ENCODE results near the gene TREH.
"Not testable (repeated sequence)": the region's sequence is repeated elsewhere in the genome, so short reads cannot be mapped to it uniquely, and the experiment has no call there.

Gene TREH

GRCh38 chr11:118679483-118679882 is at the start of gene TREH:
Gene TREH (minus strand): TSS chr11:118679650. CDS start chr11:118679627, 23 bp downstream.
- no peaks in the 10 kb centered on the region for H3K4me1 ChIP-seq (ENCODE audit: insufficient read depth, low read length)
- no peak within 1 kb of the TSS for H3K27ac ChIP-seq (ENCODE audit: low read length)
- H3K27me3 ChIP-seq (ENCODE audit: insufficient read depth, low read length) = no peaks in the 10 kb centered on the region
- H3K4me3 ChIP-seq (ENCODE audit: low read length) = no peak within 1 kb of the TSS
- H3K9ac ChIP-seq (ENCODE audit: low read depth, low read length) = no peak within 1 kb of the TSS
- H3K36me3 ChIP-seq (ENCODE audit: insufficient read depth, low read depth, low read length) = no peaks in the 10 kb centered on the region
- peaks cover 10% of the 10 kb centered on the region; the same call in 1 of the 2 replicates for H3K9me3 ChIP-seq (ENCODE audit: insufficient read depth, low read depth, low read length)

GRCh38 chr11:118728112-118728511 is 48.7 kb upstream of the TREH start:
- Histone ChIP-seq H3K9me3 (ENCODE audit: insufficient read depth, low read depth, low read length) (peaks cover 15% of the 10 kb centered on the region), H3K4me1 (ENCODE audit: insufficient read depth, low read length) (peaks cover 13% of the 10 kb centered on the region), H3K36me3 (ENCODE audit: insufficient read depth, low read depth, low read length) (peaks cover 13% of the 10 kb centered on the region), H3K4me3 (ENCODE audit: low read length) (peak overlapping the region; percentile 51)
- H3K27me3 ChIP-seq (ENCODE audit: insufficient read depth, low read length); H3K27ac ChIP-seq (ENCODE audit: low read length); H3K9ac ChIP-seq (ENCODE audit: low read depth, low read length): not testable (repeated sequence)

GRCh38 chr11:118727721-118728066 is 48.2 kb upstream of the TREH start:
- not testable (repeated sequence) for H3K27me3 ChIP-seq (ENCODE audit: insufficient read depth, low read length); H3K9ac ChIP-seq (ENCODE audit: low read depth, low read length); H3K27ac ChIP-seq (ENCODE audit: low read length)
- peak overlapping the region; percentile 51 for H3K4me3 ChIP-seq (ENCODE audit: low read length)
- H3K4me1 ChIP-seq (ENCODE audit: insufficient read depth, low read length) = peaks cover 13% of the 10 kb centered on the region
- H3K36me3 ChIP-seq (ENCODE audit: insufficient read depth, low read depth, low read length) = peaks cover 17% of the 10 kb centered on the region
- H3K9me3 ChIP-seq (ENCODE audit: insufficient read depth, low read depth, low read length) = peaks cover 15% of the 10 kb centered on the region

- peaks cover 17% of the 10 kb centered on the region for H3K36me3 ChIP-seq (ENCODE audit: insufficient read depth, low read depth, low read length)
- peaks cover 13% of the 10 kb centered on the region for H3K4me1 ChIP-seq (ENCODE audit: insufficient read depth, low read length)
- H3K9ac ChIP-seq (ENCODE audit: low read depth, low read length) = peak overlapping the region; percentile 37; the same call in 1 of the 2 replicates
- H3K27ac ChIP-seq (ENCODE audit: low read length); H3K27me3 ChIP-seq (ENCODE audit: insufficient read depth, low read length): not testable (repeated sequence)
- H3K4me3 ChIP-seq (ENCODE audit: low read length) = peak overlapping the region; percentile 51; the same call in 1 of the 2 replicates
- peaks cover 15% of the 10 kb centered on the region for H3K9me3 ChIP-seq (ENCODE audit: insufficient read depth, low read depth, low read length)
Measured at GRCh38 chr11:118727001-118727720, 47.7 kb upstream of the TREH start.

GRCh38 chr11:118721478-118722015 is 42.1 kb upstream of the TREH start:
- H3K27ac ChIP-seq (ENCODE audit: low read length); H3K4me3 ChIP-seq (ENCODE audit: low read length); H3K27me3 ChIP-seq (ENCODE audit: insufficient read depth, low read length); H3K9me3 ChIP-seq (ENCODE audit: insufficient read depth, low read depth, low read length); H3K4me1 ChIP-seq (ENCODE audit: insufficient read depth, low read length); H3K9ac ChIP-seq (ENCODE audit: low read depth, low read length): not testable (repeated sequence)
- peaks cover 13% of the 10 kb centered on the region for H3K36me3 ChIP-seq (ENCODE audit: insufficient read depth, low read depth, low read length)

- peak overlapping the region; percentile 60 for H3K4me3 ChIP-seq (ENCODE audit: low read length)
- H3K36me3 ChIP-seq (ENCODE audit: insufficient read depth, low read depth, low read length) = peaks cover 13% of the 10 kb centered on the region
- H3K9ac ChIP-seq (ENCODE audit: low read depth, low read length) = peak overlapping the region; percentile 78
- not testable (repeated sequence) for H3K27ac ChIP-seq (ENCODE audit: low read length); H3K27me3 ChIP-seq (ENCODE audit: insufficient read depth, low read length); H3K9me3 ChIP-seq (ENCODE audit: insufficient read depth, low read depth, low read length); H3K4me1 ChIP-seq (ENCODE audit: insufficient read depth, low read length)
Measured at GRCh38 chr11:118720740-118721139, 41.3 kb upstream of the TREH start.

- Histone ChIP-seq H3K4me3 (ENCODE audit: low read length) (peak overlapping the region; percentile 60; the same call in 1 of the 2 replicates), H3K36me3 (ENCODE audit: insufficient read depth, low read depth, low read length) (peaks cover 13% of the 10 kb centered on the region), H3K9ac (ENCODE audit: low read depth, low read length) (peak overlapping the region; percentile 78; the same call in 1 of the 2 replicates)
- not testable (repeated sequence) for H3K27ac ChIP-seq (ENCODE audit: low read length); H3K9me3 ChIP-seq (ENCODE audit: insufficient read depth, low read depth, low read length); H3K4me1 ChIP-seq (ENCODE audit: insufficient read depth, low read length); H3K27me3 ChIP-seq (ENCODE audit: insufficient read depth, low read length)
Measured at GRCh38 chr11:118720078-118720477, 40.6 kb upstream of the TREH start.

GRCh38 chr11:118718562-118718961 is 39.1 kb upstream of the TREH start:
- Histone ChIP-seq H3K4me1 (ENCODE audit: insufficient read depth, low read length) (peaks cover 11% of the 10 kb centered on the region; the same call in 1 of the 2 replicates), H3K4me3 (ENCODE audit: low read length) (peak overlapping the region; percentile 33), H3K9ac (ENCODE audit: low read depth, low read length) (0 out of 2 replicates have a peak overlapping the region, but pooled peaks have one; percentile 45), H3K36me3 (ENCODE audit: insufficient read depth, low read depth, low read length) (peaks cover 13% of the 10 kb centered on the region)
- H3K9me3 ChIP-seq (ENCODE audit: insufficient read depth, low read depth, low read length); H3K27ac ChIP-seq (ENCODE audit: low read length); H3K27me3 ChIP-seq (ENCODE audit: insufficient read depth, low read length): not testable (repeated sequence)

- not testable (repeated sequence) for H3K27me3 ChIP-seq (ENCODE audit: insufficient read depth, low read length); H3K36me3 ChIP-seq (ENCODE audit: insufficient read depth, low read depth, low read length); H3K4me3 ChIP-seq (ENCODE audit: low read length); H3K27ac ChIP-seq (ENCODE audit: low read length); H3K9me3 ChIP-seq (ENCODE audit: insufficient read depth, low read depth, low read length)
- H3K9ac ChIP-seq (ENCODE audit: low read depth, low read length) = peak overlapping the region; percentile 45; the same call in 1 of the 2 replicates
- H3K4me1 ChIP-seq (ENCODE audit: insufficient read depth, low read length) = peaks cover 11% of the 10 kb centered on the region; the same call in 1 of the 2 replicates
Measured at GRCh38 chr11:118717733-118718132, 38.3 kb upstream of the TREH start.

- not testable (repeated sequence) for H3K36me3 ChIP-seq (ENCODE audit: insufficient read depth, low read depth, low read length); H3K4me3 ChIP-seq (ENCODE audit: low read length); H3K27ac ChIP-seq (ENCODE audit: low read length); H3K27me3 ChIP-seq (ENCODE audit: insufficient read depth, low read length); H3K9me3 ChIP-seq (ENCODE audit: insufficient read depth, low read depth, low read length); H3K9ac ChIP-seq (ENCODE audit: low read depth, low read length)
- H3K4me1 ChIP-seq (ENCODE audit: insufficient read depth, low read length) = peaks cover 11% of the 10 kb centered on the region; the same call in 1 of the 2 replicates
Measured at GRCh38 chr11:118717221-118717620, 37.8 kb upstream of the TREH start.

GRCh38 chr11:118715837-118716260 is 36.4 kb upstream of the TREH start:
- peak overlapping the region; percentile 96 for H3K27ac ChIP-seq (ENCODE audit: low read length)
- H3K4me3 ChIP-seq (ENCODE audit: low read length) = peak overlapping the region; percentile 41; the same call in 1 of the 2 replicates
- no peaks in the 10 kb centered on the region for H3K27me3 ChIP-seq (ENCODE audit: insufficient read depth, low read length)
- H3K9ac ChIP-seq (ENCODE audit: low read depth, low read length) = peak overlapping the region; percentile 88
- H3K4me1 ChIP-seq (ENCODE audit: insufficient read depth, low read length) = peaks cover 11% of the 10 kb centered on the region; the same call in 1 of the 2 replicates
- no peaks in the 10 kb centered on the region for H3K9me3 ChIP-seq (ENCODE audit: insufficient read depth, low read depth, low read length)
- H3K36me3 ChIP-seq (ENCODE audit: insufficient read depth, low read depth, low read length) = no peaks in the 10 kb centered on the region
